H9 (cell line): Measurements from ENCODE around the gene CERS6. TPM values are rescaled to one million over a fixed set of nuclear protein-coding genes. Genes with fewer than 3 reads are reported as not detected.
A peak's percentile ranks its signal among the peaks of the same experiment; 100 is the strongest.

Experiments used
- DNase-seq: peaks from one replicate; pipeline ENCODE4 v3.0.0-alpha.2; 2017
- H2AFZ ChIP-seq: one replicate; pipeline ENCODE4 v1.6.1; 2013; ENCODE audit warnings: mild to moderate bottlenecking, low read length, control low read depth, moderate library complexity
- H2AK5ac ChIP-seq: 2 replicates; pipeline ENCODE4 v1.6.1; 2013; ENCODE audit warnings: low read length, control low read depth, mixed read lengths; ENCODE audit not compliant: insufficient read length
- H2BK120ac ChIP-seq: one replicate; pipeline ENCODE4 v1.6.1; 2013; ENCODE audit warnings: low read depth, mild to moderate bottlenecking, low read length, control low read depth, inconsistent platforms; ENCODE audit not compliant: poor library complexity, severe bottlenecking
- H2BK12ac ChIP-seq: 2 replicates; pipeline ENCODE4 v1.6.1; 2013; ENCODE audit warnings: low read length, control low read depth, mixed read lengths, low read depth; ENCODE audit not compliant: insufficient read length
- H2BK15ac ChIP-seq: 2 replicates; pipeline ENCODE4 v1.6.1; 2013; ENCODE audit warnings: low read depth, low read length, control low read depth
- H2BK20ac ChIP-seq: one replicate; pipeline ENCODE4 v1.6.1; 2013; ENCODE audit warnings: low read depth, mild to moderate bottlenecking, low read length, control low read depth, inconsistent platforms; ENCODE audit not compliant: poor library complexity, severe bottlenecking
- H2BK5ac ChIP-seq: 2 replicates; pipeline ENCODE4 v1.6.1; 2013; ENCODE audit warnings: low read length, control low read depth, mixed read lengths; ENCODE audit not compliant: insufficient read length
- H3K14ac ChIP-seq: 2 replicates; pipeline ENCODE4 v1.6.1; 2013; ENCODE audit warnings: low read length, control low read depth; ENCODE audit not compliant: insufficient read depth
- H3K18ac ChIP-seq: 2 replicates; pipeline ENCODE4 v1.6.1; 2013; ENCODE audit warnings: low read depth, mild to moderate bottlenecking, mixed read lengths, low read length, control low read depth; ENCODE audit not compliant: insufficient read length
- H3K23ac ChIP-seq: 2 replicates; pipeline ENCODE4 v1.6.1; 2013; ENCODE audit warnings: low read length, control low read depth, mixed read lengths, low read depth; ENCODE audit not compliant: insufficient read length
- H3K23me2 ChIP-seq: 2 replicates; pipeline ENCODE4 v1.6.1; 2013; ENCODE audit warnings: low read depth, mild to moderate bottlenecking, mixed read lengths, low read length, control low read depth; ENCODE audit not compliant: insufficient read length, poor library complexity, severe bottlenecking
- H3K27ac ChIP-seq: 2 replicates; pipeline ENCODE4 v1.5.1; 2013; ENCODE audit warnings: low read length, control low read depth, mixed read lengths, low read depth; ENCODE audit not compliant: insufficient read length
- H3K27me3 ChIP-seq: 2 replicates; pipeline ENCODE4 v1.6.1; 2013; ENCODE audit warnings: low read length, control low read depth, inconsistent platforms; ENCODE audit not compliant: insufficient read depth
- H3K4ac ChIP-seq: 2 replicates; pipeline ENCODE4 v1.6.1; 2013; ENCODE audit warnings: low read depth, mild to moderate bottlenecking, control low read depth, inconsistent platforms, low read length, moderate library complexity
- H3K4me1 ChIP-seq: 2 replicates; pipeline ENCODE4 v1.6.1; 2013; ENCODE audit warnings: low read length, control low read depth, inconsistent platforms; ENCODE audit not compliant: insufficient read depth
- H3K4me2 ChIP-seq: 2 replicates; pipeline ENCODE4 v1.6.1; 2013; ENCODE audit warnings: low read length, control low read depth, mixed read lengths; ENCODE audit not compliant: insufficient read length, insufficient read depth
- H3K56ac ChIP-seq: 2 replicates; pipeline ENCODE4 v1.6.1; 2013; ENCODE audit warnings: low read depth, mild to moderate bottlenecking, mixed read lengths, low read length, control low read depth; ENCODE audit not compliant: insufficient read length
- H3K79me1 ChIP-seq: 2 replicates; pipeline ENCODE4 v1.6.1; 2013; ENCODE audit warnings: low read depth, mild to moderate bottlenecking, moderate library complexity, low read length, control low read depth, inconsistent platforms; ENCODE audit not compliant: insufficient read depth, poor library complexity, severe bottlenecking
- H3K79me2 ChIP-seq: 2 replicates; pipeline ENCODE4 v1.6.1; 2013; ENCODE audit warnings: low read length, control low read depth, inconsistent platforms; ENCODE audit not compliant: insufficient read depth
- H3K9ac ChIP-seq: 2 replicates; pipeline ENCODE4 v1.6.1; 2013; ENCODE audit warnings: low read length, control low read depth, mixed read lengths; ENCODE audit not compliant: insufficient read length; ENCODE audit errors: extremely low read depth
- H3K9me3 ChIP-seq: one replicate; pipeline ENCODE4 v1.6.1; 2013; ENCODE audit warnings: low read depth, low read length, inconsistent platforms; ENCODE audit not compliant: control insufficient read depth
- H3T11ph ChIP-seq: one replicate; pipeline ENCODE4 v1.6.1; 2013; ENCODE audit warnings: mild to moderate bottlenecking, low read length, control low read depth, inconsistent platforms
- H4K20me1 ChIP-seq: one replicate; pipeline ENCODE4 v1.6.1; 2013; ENCODE audit not compliant: control insufficient read depth, insufficient read length, insufficient read depth
- H4K5ac ChIP-seq: 2 replicates; pipeline ENCODE4 v1.6.1; 2013; ENCODE audit warnings: low read depth, mild to moderate bottlenecking, mixed read lengths, low read length, control low read depth; ENCODE audit not compliant: insufficient read length
- H4K8ac ChIP-seq: replicated peaks from 2 replicates; pipeline ENCODE4 v1.6.1; 2013; ENCODE audit warnings: low read length, control low read depth, mixed read lengths, low read depth; ENCODE audit not compliant: insufficient read length
- H4K91ac ChIP-seq: 2 replicates; pipeline ENCODE4 v1.6.1; 2013; ENCODE audit warnings: low read depth, mild to moderate bottlenecking, moderate library complexity, mixed read lengths, low read length, control low read depth; ENCODE audit not compliant: insufficient read length
- H3K27ac Mint-ChIP-seq, 3 experiments: 2 replicates in 2 of 3; 3 replicates in 1 of 3; pipeline ENCODE4 v1.8.0; 2020 to 2021; ENCODE audit warnings: mixed read lengths in 3 of 3, mild to moderate bottlenecking in 1 of 3, moderate library complexity in 1 of 3
- H3K27me3 Mint-ChIP-seq: 2 replicates; pipeline ENCODE4 v1.8.0; 2021; ENCODE audit warnings: low read depth, mild to moderate bottlenecking, moderate library complexity, mixed read lengths
- H3K36me3 Mint-ChIP-seq, 3 experiments: 2 replicates in 2 of 3; 3 replicates in 1 of 3; pipeline ENCODE4 v1.8.0; 2020 to 2021; ENCODE audit warnings: low read depth in 3 of 3, mixed read lengths in 3 of 3; ENCODE audit not compliant: insufficient read depth in 1 of 3
- H3K4me1 Mint-ChIP-seq, 2 experiments: 2 replicates each; pipeline ENCODE4 v1.8.0; 2020; ENCODE audit warnings: mixed read lengths in 2 of 2
- H3K4me3 Mint-ChIP-seq, 2 experiments: 2 replicates in 1 of 2; 3 replicates in 1 of 2; pipeline ENCODE4 v1.8.0; 2020 to 2021; ENCODE audit warnings: mild to moderate bottlenecking in 2 of 2, mixed read lengths in 2 of 2, moderate library complexity in 1 of 2
- H3K9me3 Mint-ChIP-seq, 2 experiments: 2 replicates in 1 of 2; 3 replicates in 1 of 2; pipeline ENCODE4 v1.8.0; 2020; ENCODE audit warnings: mild to moderate bottlenecking in 2 of 2, mixed read lengths in 2 of 2, moderate library complexity in 1 of 2
- CTCF ChIP-seq: fragments of 200-600 bp; sonication (generic); conservative IDR thresholded peaks from 3 replicates; pipeline ENCODE4 v1.8.0; 2021; ENCODE audit warnings: antibody characterized with exemption, mild to moderate bottlenecking
- WGBS: extraction: QIAGEN DNeasy Blood & Tissue Kit; methylation state at CpG from one replicate; pipeline ENCODE4 v1.1.7; 2013; ENCODE audit warnings: missing lambda C conversion rate, low lambda C conversion rate, mixed read lengths; ENCODE audit not compliant: insufficient read length; ENCODE audit errors: extremely low coverage; 5-methylcytosine and 5-hydroxymethylcytosine counted together
- total RNA-seq: library from RNA; stranded (reverse); gene quantifications from 2 replicates; pipeline ENCODE4 v1.2.1, GENCODE V29; 2021

The CERS6 gene
- total RNA-seq, 1 experiment from 2014 or later, result 17.7 TPM

- H4K8ac ChIP-seq, result no peak overlapping the region
- H4K5ac ChIP-seq, result no peak overlapping the region
- H3K9ac ChIP-seq, result no peak overlapping the region
- no peak overlapping the region for H2BK20ac ChIP-seq
- no peak overlapping the region for H2AFZ ChIP-seq
- DNase-seq, result no peak
- no peak overlapping the region for H3K56ac ChIP-seq
- no peak overlapping the region for H3K4me2 ChIP-seq
- H2BK12ac ChIP-seq, result no peak overlapping the region
- no peak overlapping the region for H2BK120ac ChIP-seq
- H4K91ac ChIP-seq, result no peak overlapping the region
- no peak overlapping the region for H3K27ac ChIP-seq
- Mint-ChIP-seq H3K27ac (no peak overlapping the region), H3K27me3 (no peaks in the 10 kb centered on the region), H3K36me3 (peaks cover 2 to 5% (median 4%) of the 10 kb centered on the region in 3 experiments; a peak in 4 of 7 replicates), H3K9me3 (peaks cover 0 to 6% of the 10 kb centered on the region in 2 experiments; a peak in 3 of 5 replicates), H3K4me3 (no peak overlapping the region), H3K4me1 (peaks cover 11 to 19% of the 10 kb centered on the region in 2 experiments)
- no peak for TF ChIP-seq CTCF
- no peak overlapping the region for H3K4ac ChIP-seq
- no peak overlapping the region for H3K23ac ChIP-seq
- no peaks in the 10 kb centered on the region for H4K20me1 ChIP-seq
- no peaks in the 10 kb centered on the region for H3K27me3 ChIP-seq
- no peaks in the 10 kb centered on the region for H3K23me2 ChIP-seq
- H2BK15ac ChIP-seq, result no peak overlapping the region
- no peak overlapping the region for H3K14ac ChIP-seq
- no peaks in the 10 kb centered on the region for H3K4me1 ChIP-seq
- H2BK5ac ChIP-seq, result no peak overlapping the region
- H3K18ac ChIP-seq, result peak overlapping the region; percentile 12
- no peak overlapping the region for H3T11ph ChIP-seq
- no peaks in the 10 kb centered on the region for H3K9me3 ChIP-seq
- H2AK5ac ChIP-seq, result no peak overlapping the region
- H3K79me1 ChIP-seq, result no peaks in the 10 kb centered on the region
- WGBS, result no CpG with 5 or more reads among the region's 3 CpGs
- peaks cover 3% of the 10 kb centered on the region; the same call in 1 of the 2 replicates for H3K79me2 ChIP-seq
These were observed 47.8 kb downstream of the CERS6 start for GRCh38 chr2:168503901-168504300.
